Gastrocnemius medialis (tissue), 4 donors: ENCODE results near the gene COQ5.

Experiments
- POLR2A ChIP-seq, 2 donors: fragments of 450-650 bp; IDR thresholded peaks; one replicate each; pipeline ENCODE4 v1.6.1; 2017; ENCODE audit warnings: antibody characterized with exemption in 2 of 2, mild to moderate bottlenecking in 2 of 2, moderate library complexity in 2 of 2
- TF ChIP-seq, protein P1 (sequence below), 5 experiments: fragments of 450-650 bp in 3 of 5; fragments of 200-600 bp in 2 of 5; sonication (generic) in 2 of 5; IDR thresholded peaks in 4 of 5; conservative IDR thresholded peaks in 1 of 5; 1 replicate in 4 of 5; 2 replicates in 1 of 5; pipeline ENCODE4 v1.5.1; 2016 to 2019; ENCODE audit warnings: antibody characterized with exemption in 5 of 5, mild to moderate bottlenecking in 3 of 5, moderate library complexity in 3 of 5

DNA sequence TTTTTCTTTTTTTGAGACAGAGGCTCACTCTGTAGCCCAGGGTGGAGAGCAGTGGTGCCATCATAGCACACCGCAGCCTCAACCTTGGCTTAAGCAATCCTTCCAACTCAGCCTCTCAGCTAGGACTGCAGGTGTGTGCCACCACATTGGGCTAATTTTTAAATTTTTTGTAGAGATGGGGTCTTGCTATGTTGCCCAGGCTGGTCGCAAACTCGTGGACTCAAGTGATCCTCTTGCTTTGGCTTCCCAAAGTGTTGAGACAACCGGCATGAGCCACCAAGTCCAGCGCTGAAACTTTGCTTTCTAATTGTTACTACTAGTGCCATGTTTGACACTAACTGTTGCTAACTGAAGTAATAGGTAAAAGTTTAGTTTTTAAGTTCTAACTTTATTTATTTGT is 13.2 kb upstream of the COQ5 start:
- no peak for TF ChIP-seq POLR2A (IDR thresholded peaks at IDR 0.05)
- TF ChIP-seq, protein P1, sequence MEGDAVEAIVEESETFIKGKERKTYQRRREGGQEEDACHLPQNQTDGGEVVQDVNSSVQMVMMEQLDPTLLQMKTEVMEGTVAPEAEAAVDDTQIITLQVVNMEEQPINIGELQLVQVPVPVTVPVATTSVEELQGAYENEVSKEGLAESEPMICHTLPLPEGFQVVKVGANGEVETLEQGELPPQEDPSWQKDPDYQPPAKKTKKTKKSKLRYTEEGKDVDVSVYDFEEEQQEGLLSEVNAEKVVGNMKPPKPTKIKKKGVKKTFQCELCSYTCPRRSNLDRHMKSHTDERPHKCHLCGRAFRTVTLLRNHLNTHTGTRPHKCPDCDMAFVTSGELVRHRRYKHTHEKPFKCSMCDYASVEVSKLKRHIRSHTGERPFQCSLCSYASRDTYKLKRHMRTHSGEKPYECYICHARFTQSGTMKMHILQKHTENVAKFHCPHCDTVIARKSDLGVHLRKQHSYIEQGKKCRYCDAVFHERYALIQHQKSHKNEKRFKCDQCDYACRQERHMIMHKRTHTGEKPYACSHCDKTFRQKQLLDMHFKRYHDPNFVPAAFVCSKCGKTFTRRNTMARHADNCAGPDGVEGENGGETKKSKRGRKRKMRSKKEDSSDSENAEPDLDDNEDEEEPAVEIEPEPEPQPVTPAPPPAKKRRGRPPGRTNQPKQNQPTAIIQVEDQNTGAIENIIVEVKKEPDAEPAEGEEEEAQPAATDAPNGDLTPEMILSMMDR (IDR thresholded peaks at IDR 0.05 in 4 of 5, conservative IDR thresholded peaks at IDR 0.05 in 1 of 5) = no peak
